GM13977 (cell line): ENCODE data around the gene GRK6.

Experiments
- DNase-seq: peaks from one replicate; pipeline ENCODE4 v3.0.0; 2012; ENCODE audit warnings: low spot score
- CTCF ChIP-seq: IDR thresholded peaks from 2 replicates; pipeline ENCODE4 v1.5.1; 2012; ENCODE audit warnings: mild to moderate bottlenecking, control low read depth; ENCODE audit not compliant: insufficient read depth; ENCODE audit errors: extremely low read depth, missing control alignments
- in situ Hi-C: fragments of 300-500 bp; cut with MboI; formaldehyde crosslinking; loops from one replicate; pipeline ENCODE4 v1.12.0; 2022; ENCODE audit warnings: low sequenced_read_pairs, low pct_unique_long_range_greater_than_20kb, mixed read lengths, inconsistent platforms; ENCODE audit not compliant: unreplicated experiment

The GRK6 gene

GRCh38 chr5:177390363-177391300, 35.8 kb upstream of the GRK6 start:
- in situ Hi-C loops: no loop called here
- TF ChIP-seq CTCF: peak; percentile 92
- DNase-seq: peak; percentile 95

DNA sequence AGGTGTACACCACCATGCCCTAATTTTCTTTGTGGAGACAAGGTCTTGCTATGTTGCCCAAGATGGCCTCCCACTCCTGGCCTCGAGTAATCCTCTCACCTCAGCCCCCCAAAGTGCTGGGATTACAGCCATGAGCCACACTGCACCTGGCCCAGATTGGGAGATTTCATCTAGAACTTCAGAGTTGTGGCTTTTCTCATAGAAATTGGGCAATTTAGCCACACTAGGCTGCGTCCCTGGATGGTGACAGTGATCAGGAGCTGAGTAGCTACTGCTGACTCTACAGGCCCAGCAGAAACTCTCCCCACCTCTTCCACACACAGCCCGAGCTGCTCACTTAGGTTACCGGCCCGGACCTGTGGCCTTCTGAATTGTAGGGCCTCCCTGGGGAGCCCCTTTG, 33.7 kb upstream of the GRK6 start:
- in situ Hi-C loops: no loop called here
- no peak for TF ChIP-seq CTCF
- DNase-seq: no peak

DNA sequence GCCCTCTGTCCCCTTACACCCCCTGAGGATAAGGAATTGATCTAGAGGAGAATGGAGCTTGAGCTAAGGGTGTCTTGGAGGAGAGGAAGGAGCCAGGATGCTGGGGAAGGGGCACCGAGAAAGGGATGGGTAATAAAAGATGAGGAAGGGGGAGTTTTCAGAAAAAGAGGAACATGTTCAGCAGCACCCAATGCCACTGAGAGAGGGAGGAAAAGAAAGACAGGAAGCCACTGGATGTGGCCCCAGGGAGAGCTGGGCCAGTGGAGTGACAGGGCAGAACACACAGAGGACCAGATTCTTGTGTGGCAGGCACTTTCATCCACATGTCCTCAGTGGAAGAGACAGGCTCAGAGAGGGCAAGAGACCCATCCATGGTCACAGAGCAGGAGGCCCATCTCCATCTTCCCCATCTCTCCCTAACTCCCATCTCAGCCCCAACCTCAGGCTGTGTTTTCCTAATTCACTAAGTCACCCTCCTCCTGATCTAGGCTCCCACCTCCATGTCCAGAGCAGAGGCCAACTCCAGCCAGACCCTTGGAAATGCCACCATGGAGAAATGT, 33.2 kb upstream of the GRK6 start:
- TF ChIP-seq CTCF: no peak
- no peak for DNase-seq
- in situ Hi-C loops: no loop called here

- TF ChIP-seq CTCF: no peak
- in situ Hi-C loops: no loop called here
- DNase-seq: no peak
Observed at GRCh38 chr5:177393990-177394389, 32.5 kb upstream of the GRK6 start.

DNA sequence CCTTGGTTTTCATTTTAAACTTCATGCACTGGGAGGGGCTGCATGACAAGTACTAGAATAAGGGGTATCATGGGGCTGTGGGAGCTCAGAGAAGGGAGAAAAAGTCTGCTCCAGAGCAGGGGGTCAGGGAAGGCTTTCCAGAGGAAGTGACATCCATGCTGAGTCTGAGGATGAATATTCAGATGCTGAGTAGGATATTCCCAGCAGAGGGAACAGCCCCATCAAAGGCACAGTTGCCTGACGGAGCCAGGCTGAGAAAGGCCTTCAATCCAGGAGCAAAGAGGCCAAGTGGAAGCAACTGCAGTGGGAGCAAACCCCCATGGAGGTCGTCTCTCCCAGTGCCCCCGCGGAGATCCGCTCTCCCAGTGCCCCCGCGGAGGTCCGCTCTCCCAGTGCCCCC, 30.4 kb upstream of the GRK6 start:
- in situ Hi-C loops: no loop called here

GRCh38 chr5:177396807-177397206, 29.7 kb upstream of the GRK6 start:
- no peak for TF ChIP-seq CTCF
- DNase-seq: no peak
- in situ Hi-C loops: no loop called here

More for the DNA sequence above, 30.4 kb upstream of the GRK6 start:
- DNase-seq: no peak
- no peak for TF ChIP-seq CTCF
